ENCODE results near the gene ZNF853.

GRCh38 chr7:6579446-6579845, 36.0 kb upstream of the ZNF853 start:
- TF ChIP-seq FOS (IDR thresholded peaks at IDR 0.05; ENCODE audit: borderline replicate concordance, extremely low read depth, insufficient read length) (no peak), EZH2 (IDR thresholded peaks at IDR 0.05; ENCODE audit: borderline replicate concordance, control insufficient read depth, low read depth, low read length) (no peak), ZNF274 (IDR thresholded peaks at IDR 0.05; ENCODE audit: insufficient read depth, insufficient read length) (no peak), EP300 (IDR thresholded peaks at IDR 0.05; ENCODE audit: borderline replicate concordance in 1 of 2, control insufficient read depth in 1 of 2, low read depth in 2 of 2, low read length in 2 of 2) (no peak), ELK1 (IDR thresholded peaks at IDR 0.05; ENCODE audit: low read depth, low read length) (no peak), NBN (IDR thresholded peaks at IDR 0.05) (no peak), MAX (IDR thresholded peaks at IDR 0.05; ENCODE audit: low read depth, low read length) (no peak), PML (IDR thresholded peaks at IDR 0.05; ENCODE audit: low read length) (no peak)
- TF ChIP-seq, protein P1, sequence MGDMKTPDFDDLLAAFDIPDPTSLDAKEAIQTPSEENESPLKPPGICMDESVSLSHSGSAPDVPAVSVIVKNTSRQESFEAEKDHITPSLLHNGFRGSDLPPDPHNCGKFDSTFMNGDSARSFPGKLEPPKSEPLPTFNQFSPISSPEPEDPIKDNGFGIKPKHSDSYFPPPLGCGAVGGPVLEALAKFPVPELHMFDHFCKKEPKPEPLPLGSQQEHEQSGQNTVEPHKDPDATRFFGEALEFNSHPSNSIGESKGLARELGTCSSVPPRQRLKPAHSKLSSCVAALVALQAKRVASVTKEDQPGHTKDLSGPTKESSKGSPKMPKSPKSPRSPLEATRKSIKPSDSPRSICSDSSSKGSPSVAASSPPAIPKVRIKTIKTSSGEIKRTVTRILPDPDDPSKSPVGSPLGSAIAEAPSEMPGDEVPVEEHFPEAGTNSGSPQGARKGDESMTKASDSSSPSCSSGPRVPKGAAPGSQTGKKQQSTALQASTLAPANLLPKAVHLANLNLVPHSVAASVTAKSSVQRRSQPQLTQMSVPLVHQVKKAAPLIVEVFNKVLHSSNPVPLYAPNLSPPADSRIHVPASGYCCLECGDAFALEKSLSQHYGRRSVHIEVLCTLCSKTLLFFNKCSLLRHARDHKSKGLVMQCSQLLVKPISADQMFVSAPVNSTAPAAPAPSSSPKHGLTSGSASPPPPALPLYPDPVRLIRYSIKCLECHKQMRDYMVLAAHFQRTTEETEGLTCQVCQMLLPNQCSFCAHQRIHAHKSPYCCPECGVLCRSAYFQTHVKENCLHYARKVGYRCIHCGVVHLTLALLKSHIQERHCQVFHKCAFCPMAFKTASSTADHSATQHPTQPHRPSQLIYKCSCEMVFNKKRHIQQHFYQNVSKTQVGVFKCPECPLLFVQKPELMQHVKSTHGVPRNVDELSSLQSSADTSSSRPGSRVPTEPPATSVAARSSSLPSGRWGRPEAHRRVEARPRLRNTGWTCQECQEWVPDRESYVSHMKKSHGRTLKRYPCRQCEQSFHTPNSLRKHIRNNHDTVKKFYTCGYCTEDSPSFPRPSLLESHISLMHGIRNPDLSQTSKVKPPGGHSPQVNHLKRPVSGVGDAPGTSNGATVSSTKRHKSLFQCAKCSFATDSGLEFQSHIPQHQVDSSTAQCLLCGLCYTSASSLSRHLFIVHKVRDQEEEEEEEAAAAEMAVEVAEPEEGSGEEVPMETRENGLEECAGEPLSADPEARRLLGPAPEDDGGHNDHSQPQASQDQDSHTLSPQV (IDR thresholded peaks at IDR 0.05) = no peak
